Keratinocyte (primary cell): ENCODE data around the gene ATAD3A. TPM values are rescaled to one million over a fixed set of nuclear protein-coding genes. Genes with fewer than 3 reads are reported as not detected.
"Not testable (repeated sequence)": the region's sequence is repeated elsewhere in the genome, so short reads cannot be mapped to it uniquely, and the experiment has no call there.

Source experiments
- DNase-seq: peaks from one replicate; pipeline ENCODE4 v3.0.0-alpha.2; 2011; ENCODE audit warnings: low read depth, missing footprints, low spot score
- FAIRE-seq: peaks from 2 replicates; lab custom pipeline; 2011; peaks lifted over from hg19 to GRCh38; lab: Jason Lieb, UNC
- H2AFZ ChIP-seq: 2 replicates; pipeline ENCODE4 v1.6.0; 2012; ENCODE audit warnings: low read length, control low read depth, inconsistent platforms; ENCODE audit not compliant: control insufficient read depth
- H3K27ac ChIP-seq: 2 replicates; pipeline ENCODE4 v1.5.1; 2011; ENCODE audit warnings: low read length; ENCODE audit not compliant: control insufficient read depth, insufficient read depth
- H3K27me3 ChIP-seq: 3 replicates; pipeline ENCODE4 v1.6.0; 2011; ENCODE audit warnings: low read length; ENCODE audit not compliant: control insufficient read depth, insufficient read depth; ENCODE audit errors: extremely low read depth
- H3K36me3 ChIP-seq, 2 experiments: 2 replicates in 1 of 2; 3 replicates in 1 of 2; pipeline ENCODE4 v1.5.1; 2011; ENCODE audit warnings: low read length in 2 of 2, mild to moderate bottlenecking in 1 of 2; ENCODE audit not compliant: control insufficient read depth in 2 of 2, insufficient read depth in 2 of 2; ENCODE audit errors: extremely low read depth in 1 of 2
- H3K4me1 ChIP-seq: 3 replicates; pipeline ENCODE4 v1.5.1; 2011; ENCODE audit warnings: low read length; ENCODE audit not compliant: control insufficient read depth, insufficient read depth; ENCODE audit errors: extremely low read depth
- H3K4me2 ChIP-seq: 3 replicates; pipeline ENCODE4 v1.6.0; 2011; ENCODE audit warnings: low read depth, low read length; ENCODE audit not compliant: control insufficient read depth, insufficient read depth; ENCODE audit errors: extremely low read depth
- H3K4me3 ChIP-seq, 3 experiments: fragments of 200-600 bp in 1 of 3; sonication (generic) in 1 of 3; 2 replicates in 2 of 3; 3 replicates in 1 of 3; pipeline ENCODE4 v1.5.1; 2011 to 2016; ENCODE audit warnings: low read length in 3 of 3, mild to moderate bottlenecking in 3 of 3, control low read depth in 2 of 3, inconsistent platforms in 1 of 3, low read depth in 1 of 3, mixed read lengths in 1 of 3, mixed run types in 1 of 3, moderate library complexity in 1 of 3; ENCODE audit not compliant: control insufficient read depth in 2 of 3, insufficient read depth in 2 of 3; ENCODE audit errors: extremely low read depth in 1 of 3
- H3K79me2 ChIP-seq: 2 replicates; pipeline ENCODE4 v1.6.0; 2012; ENCODE audit warnings: low read length; ENCODE audit not compliant: control insufficient read depth, insufficient read depth
- H3K9ac ChIP-seq: 3 replicates; pipeline ENCODE4 v1.6.0; 2011; ENCODE audit warnings: low read length; ENCODE audit not compliant: control insufficient read depth, insufficient read depth; ENCODE audit errors: extremely low read depth
- H3K9me1 ChIP-seq: 3 replicates; pipeline ENCODE4 v1.6.0; 2011; ENCODE audit warnings: low read length; ENCODE audit not compliant: control insufficient read depth, insufficient read depth; ENCODE audit errors: extremely low read depth
- H3K9me3 ChIP-seq: 2 replicates; pipeline ENCODE4 v1.5.1; 2012; ENCODE audit warnings: low read depth, low read length; ENCODE audit not compliant: control insufficient read depth
- H4K20me1 ChIP-seq: 3 replicates; pipeline ENCODE4 v1.6.0; 2011; ENCODE audit warnings: low read length; ENCODE audit not compliant: control insufficient read depth, insufficient read depth; ENCODE audit errors: extremely low read depth
- CTCF ChIP-seq, 3 experiments: IDR thresholded peaks in 1 of 3; conservative IDR thresholded peaks in 1 of 3; optimal IDR thresholded peaks in 1 of 3; 2 replicates in 2 of 3; 3 replicates in 1 of 3; pipeline versions ENCODE3 to v1.5.1; 2011; ENCODE audit warnings: low read length in 3 of 3, mild to moderate bottlenecking in 3 of 3, moderate library complexity in 2 of 3, control low read depth in 1 of 3, inconsistent platforms in 1 of 3; ENCODE audit not compliant: insufficient read depth in 2 of 3; ENCODE audit errors: extremely low read depth in 1 of 3
- EZH2 ChIP-seq: IDR thresholded peaks from one replicate; pipeline ENCODE4 v1.6.1; 2012; ENCODE audit warnings: inconsistent platforms, mild to moderate bottlenecking, low read length, moderate library complexity
- dilution Hi-C: fragments of 300-500 bp; cut with MboI; formaldehyde crosslinking; loops from one replicate; pipeline ENCODE4 v1.7.0; 2020; ENCODE audit warnings: low sequenced_read_pairs; ENCODE audit not compliant: extremely low pct_ligation_motif_present
- polyA plus RNA-seq, 5 experiments: library from polyadenylated mRNA; depleted of rRNA in 3 of 5; stranded (reverse) in 3 of 5; stranded (forward) in 1 of 5; unstranded in 1 of 5; fragments of >200 nt; gene quantifications; 1 replicate in 1 of 5; 2 replicates in 3 of 5; 3 replicates in 1 of 5; pipeline versions ENCODE4 v1.2.1 to v1.2.3, GENCODE V29; 2011 to 2012; ENCODE audit warnings: missing spikeins in 2 of 5, low read depth in 1 of 5, low replicate concordance in 1 of 5

The ATAD3A gene
- polyA plus RNA-seq, 1 donor (not counting 4 experiments of a cell fraction or from before 2014, with no cell fraction given), result 19.9 TPM

DNA sequence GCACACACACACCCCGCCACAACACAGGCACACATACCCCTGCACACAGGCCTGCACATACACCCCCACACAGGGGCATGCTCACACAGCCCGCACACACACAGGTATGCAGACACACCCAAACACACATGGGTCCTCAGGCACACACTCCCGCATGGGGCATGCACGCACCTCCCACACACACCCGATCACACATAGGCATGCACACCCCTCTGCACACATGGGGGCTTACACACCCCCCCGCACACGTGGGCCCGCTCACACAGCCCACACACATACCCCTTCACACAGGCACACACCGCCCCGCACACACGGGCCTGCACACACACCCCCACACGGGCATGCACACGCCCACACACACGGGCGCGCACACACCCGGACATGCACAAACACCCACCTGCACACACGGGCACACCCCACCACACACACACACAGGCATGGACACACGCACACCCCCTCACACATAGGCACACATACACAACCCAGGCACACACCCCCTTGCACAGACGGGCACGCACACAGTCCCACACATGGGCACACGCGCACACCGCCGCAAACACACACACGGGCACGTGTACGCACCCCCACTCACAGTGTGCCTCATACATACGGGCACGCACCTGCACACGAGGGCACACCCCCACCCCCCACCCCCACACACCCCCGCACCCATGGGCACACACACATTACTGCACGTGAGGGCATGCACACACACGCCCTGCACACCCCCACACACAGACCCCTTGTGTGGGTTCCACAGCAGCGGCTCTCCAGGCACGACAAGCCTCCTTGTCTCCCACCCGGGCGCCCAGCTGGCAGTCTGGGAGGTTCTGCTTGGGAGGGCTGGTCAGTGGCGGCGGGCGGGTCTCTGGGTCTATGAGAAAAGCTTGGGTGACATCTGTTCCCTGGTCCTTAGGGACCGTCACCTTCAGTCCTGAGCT lies 32.1 kb upstream of the ATAD3A start:
- no peaks in the 10 kb centered on the region for H3K27me3 ChIP-seq
- TF ChIP-seq CTCF (optimal IDR thresholded peaks at IDR 0.05 in 1 of 3, IDR thresholded peaks at IDR 0.05 in 1 of 3, conservative IDR thresholded peaks at IDR 0.05 in 1 of 3; ENCODE audit: extremely low read depth in 1 of 3, insufficient read depth in 2 of 3, low read length in 3 of 3) (no peak), EZH2 (no peak)
- no peak overlapping the region for H3K9ac ChIP-seq
- no peak overlapping the region for H3K4me3 ChIP-seq
- H3K79me2 ChIP-seq, result peaks cover 50% of the 10 kb centered on the region
- H4K20me1 ChIP-seq, result peaks cover 2% of the 10 kb centered on the region
- no peaks in the 10 kb centered on the region for H3K9me1 ChIP-seq
- dilution Hi-C loops, result no loop called here
- no peaks in the 10 kb centered on the region for H3K9me3 ChIP-seq
- H3K36me3 ChIP-seq, result peaks cover 9 to 30% of the 10 kb centered on the region in 2 experiments
- DNase-seq (no peak), FAIRE-seq (no peak)
- H3K27ac ChIP-seq, result no peak overlapping the region
- H2AFZ ChIP-seq, result no peak overlapping the region
- no peaks in the 10 kb centered on the region for H3K4me1 ChIP-seq
- no peak overlapping the region for H3K4me2 ChIP-seq

- H3K9ac ChIP-seq, H3K4me1 ChIP-seq, DNase-seq, H3K27me3 ChIP-seq, H3K9me3 ChIP-seq, H2AFZ ChIP-seq, dilution Hi-C loops, H3K4me2 ChIP-seq, H3K27ac ChIP-seq, FAIRE-seq, H4K20me1 ChIP-seq, H3K9me1 ChIP-seq, H3K4me3 ChIP-seq: not testable (repeated sequence)
- peaks cover 45% of the 10 kb centered on the region for H3K79me2 ChIP-seq
- H3K36me3 ChIP-seq, result peaks cover 9 to 30% of the 10 kb centered on the region in 2 experiments
These were observed 31.5 kb upstream of the ATAD3A start for GRCh38 chr1:1480488-1480867.

DNA sequence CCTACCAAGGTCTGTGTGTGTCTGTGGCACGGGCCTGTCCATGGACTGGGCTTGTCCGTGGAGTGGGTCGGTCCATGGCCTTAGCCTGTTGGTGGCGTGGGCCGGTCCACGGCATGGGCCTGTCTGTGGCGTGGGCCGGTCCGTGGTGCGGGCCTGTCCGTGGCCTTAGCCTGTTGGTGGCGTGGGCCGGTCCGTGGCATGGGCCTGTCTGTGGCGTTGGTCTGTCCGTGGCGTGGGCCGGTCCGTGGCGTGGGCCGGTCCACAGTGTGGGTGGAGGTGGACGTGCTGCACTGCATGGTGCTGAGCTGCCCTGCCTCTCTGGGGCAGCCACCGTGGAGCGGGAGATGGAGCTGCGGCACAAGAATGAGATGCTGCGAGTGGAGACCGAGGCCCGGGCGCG lies 30.2 kb upstream of the ATAD3A start:
- H3K27me3 ChIP-seq, H3K4me2 ChIP-seq, H3K9me1 ChIP-seq, H4K20me1 ChIP-seq, DNase-seq, H3K4me3 ChIP-seq, dilution Hi-C loops, FAIRE-seq, H3K27ac ChIP-seq, H2AFZ ChIP-seq, H3K4me1 ChIP-seq, H3K9ac ChIP-seq, H3K9me3 ChIP-seq: not testable (repeated sequence)
- peaks cover 9 to 28% of the 10 kb centered on the region in 2 experiments for H3K36me3 ChIP-seq
- peaks cover 32% of the 10 kb centered on the region for H3K79me2 ChIP-seq
